Activated T-cell treated with anti-CD3 and anti-CD28 coated beads, Interleukin-2, amount 50 U/mL, for 72 hours (primary cell): ENCODE data around the gene LANCL2. TPM values are rescaled to one million over a fixed set of nuclear protein-coding genes. Genes with fewer than 3 reads are reported as not detected.
"Not testable (repeated sequence)": the region's sequence is repeated elsewhere in the genome, so short reads cannot be mapped to it uniquely, and the experiment has no call there.

ENCODE experiments used
- ATAC-seq, 2 donors: fragments of 150-1000 bp; cut with Tn5 transposase; replicated peaks in 1 of 2; 2 replicates each; pipeline ENCODE4 v1.10.0; 2021; ENCODE audit warnings: moderate library complexity in 2 of 2, mild to moderate bottlenecking in 1 of 2
- DNase-seq, 2 donors: peaks; one replicate each; pipeline ENCODE4 v3.0.0; 2021 to 2022; ENCODE audit warnings: mixed read lengths in 1 of 2
- H3K27ac Mint-ChIP-seq: one replicate; pipeline ENCODE4 v1.8.0; 2022; ENCODE audit warnings: mild to moderate bottlenecking, moderate library complexity, mixed read lengths
- H3K27me3 Mint-ChIP-seq: one replicate; pipeline ENCODE4 v1.8.0; 2022; ENCODE audit warnings: low read depth, mixed read lengths
- H3K36me3 Mint-ChIP-seq, 2 donors: one replicate each; pipeline ENCODE4 v1.8.0; 2022; ENCODE audit warnings: mixed read lengths in 2 of 2, mild to moderate bottlenecking in 1 of 2; ENCODE audit not compliant: insufficient read depth in 2 of 2
- H3K4me1 Mint-ChIP-seq: one replicate; pipeline ENCODE4 v1.8.0; 2022; ENCODE audit warnings: low read depth, mixed read lengths
- H3K4me3 Mint-ChIP-seq, 2 donors: one replicate each; pipeline ENCODE4 v1.8.0; 2022; ENCODE audit warnings: mild to moderate bottlenecking in 2 of 2, mixed read lengths in 2 of 2, moderate library complexity in 2 of 2
- H3K9me3 Mint-ChIP-seq, 2 donors: one replicate each; pipeline ENCODE4 v1.8.0; 2022; ENCODE audit warnings: mixed read lengths in 2 of 2
- total RNA-seq, 2 donors: library from RNA; stranded (reverse); gene quantifications; one replicate each; pipeline ENCODE4 v1.2.3, GENCODE V29; 2022

LANCL2 gene
- total RNA-seq, 2 donors from 2014 or later, result 9.5 to 13.0 TPM

GRCh38 chr7:55397617-55398016, 32.5 kb downstream of the LANCL2 start:
- Mint-ChIP-seq H3K27ac (peak overlapping the region; percentile 22), H3K9me3 (no peaks in the 10 kb centered on the region), H3K4me3 (no peak overlapping the region), H3K4me1 (no peaks in the 10 kb centered on the region), H3K36me3 (no peaks in the 10 kb centered on the region), H3K27me3 (no peaks in the 10 kb centered on the region)
- ATAC-seq, result no peak
- no peak for DNase-seq

- no peaks in the 10 kb centered on the region for H3K27me3 Mint-ChIP-seq
- ATAC-seq, result no peak
- H3K4me3 Mint-ChIP-seq, result no peak overlapping the region
- no peaks in the 10 kb centered on the region for H3K9me3 Mint-ChIP-seq
- DNase-seq, result no peak
- H3K4me1 Mint-ChIP-seq, result no peaks in the 10 kb centered on the region
- H3K36me3 Mint-ChIP-seq, result peaks cover 0 to 3% of the 10 kb centered on the region in 2 donors
- no peak overlapping the region for H3K27ac Mint-ChIP-seq
Measured at GRCh38 chr7:55400191-55400590, 35.1 kb downstream of the LANCL2 start.

- not testable (repeated sequence) for H3K9me3 Mint-ChIP-seq, H3K4me1 Mint-ChIP-seq, H3K4me3 Mint-ChIP-seq, H3K27me3 Mint-ChIP-seq, H3K36me3 Mint-ChIP-seq, DNase-seq, H3K27ac Mint-ChIP-seq, ATAC-seq
Measured at GRCh38 chr7:55402506-55402905, 37.4 kb downstream of the LANCL2 start.

GRCh38 chr7:55405856-55406541, 40.9 kb downstream of the LANCL2 start:
- ATAC-seq (no peak), DNase-seq (no peak)
- Mint-ChIP-seq H3K4me3 (no peak overlapping the region), H3K36me3 (peaks cover 0 to 3% of the 10 kb centered on the region in 2 donors), H3K27ac (no peak overlapping the region), H3K9me3 (no peaks in the 10 kb centered on the region), H3K4me1 (no peaks in the 10 kb centered on the region), H3K27me3 (no peaks in the 10 kb centered on the region)

- Mint-ChIP-seq H3K36me3 (no peaks in the 10 kb centered on the region), H3K4me1 (no peaks in the 10 kb centered on the region), H3K27ac (no peak overlapping the region), H3K4me3 (no peak overlapping the region), H3K9me3 (no peaks in the 10 kb centered on the region), H3K27me3 (no peaks in the 10 kb centered on the region)
- ATAC-seq (no peak), DNase-seq (no peak)
Measured at GRCh38 chr7:55409482-55410225, 44.5 kb downstream of the LANCL2 start.

GRCh38 chr7:55410667-55411239, 45.6 kb downstream of the LANCL2 start:
- no peak for ATAC-seq
- Mint-ChIP-seq H3K27ac (no peak overlapping the region), H3K36me3 (no peaks in the 10 kb centered on the region), H3K4me3 (no peak overlapping the region), H3K9me3 (no peaks in the 10 kb centered on the region), H3K27me3 (no peaks in the 10 kb centered on the region), H3K4me1 (peaks cover 4% of the 10 kb centered on the region)
- DNase-seq, result no peak

GRCh38 chr7:55411844-55412243, 46.7 kb downstream of the LANCL2 start:
- H3K4me1 Mint-ChIP-seq, result peaks cover 4% of the 10 kb centered on the region
- ATAC-seq (no peak), DNase-seq (no peak)
- H3K36me3 Mint-ChIP-seq, result no peaks in the 10 kb centered on the region
- H3K27ac Mint-ChIP-seq, result no peak overlapping the region
- no peaks in the 10 kb centered on the region for H3K27me3 Mint-ChIP-seq
- no peaks in the 10 kb centered on the region for H3K9me3 Mint-ChIP-seq
- no peak overlapping the region for H3K4me3 Mint-ChIP-seq

GRCh38 chr7:55413442-55413841, 48.3 kb downstream of the LANCL2 start:
- no peaks in the 10 kb centered on the region for H3K36me3 Mint-ChIP-seq
- ATAC-seq (no peak), DNase-seq (no peak)
- no peak overlapping the region for H3K27ac Mint-ChIP-seq
- peaks cover 4% of the 10 kb centered on the region for H3K4me1 Mint-ChIP-seq
- H3K4me3 Mint-ChIP-seq, result no peak overlapping the region
- H3K27me3 Mint-ChIP-seq, result no peaks in the 10 kb centered on the region
- no peaks in the 10 kb centered on the region for H3K9me3 Mint-ChIP-seq

GRCh38 chr7:55415173-55415778, 50.1 kb downstream of the LANCL2 start:
- H3K27me3 Mint-ChIP-seq, result no peaks in the 10 kb centered on the region

GRCh38 chr7:55417456-55417855, 52.3 kb downstream of the LANCL2 start:
- not testable (repeated sequence) for H3K4me3 Mint-ChIP-seq, H3K36me3 Mint-ChIP-seq, H3K27ac Mint-ChIP-seq, ATAC-seq, DNase-seq, H3K4me1 Mint-ChIP-seq, H3K9me3 Mint-ChIP-seq, H3K27me3 Mint-ChIP-seq

More at GRCh38 chr7:55415173-55415778, 50.1 kb downstream of the LANCL2 start:
- peaks cover 0 to 2% of the 10 kb centered on the region in 2 donors for H3K36me3 Mint-ChIP-seq
- DNase-seq (peak; percentile 83 to 87), ATAC-seq (peak; percentile 82 to 85)
- no peaks in the 10 kb centered on the region for H3K9me3 Mint-ChIP-seq
- peaks cover 4% of the 10 kb centered on the region for H3K4me1 Mint-ChIP-seq
- no peak overlapping the region for H3K27ac Mint-ChIP-seq
- H3K4me3 Mint-ChIP-seq, result no peak overlapping the region

GRCh38 chr7:55420530-55420929, 55.4 kb downstream of the LANCL2 start:
- Mint-ChIP-seq H3K27me3 (no peaks in the 10 kb centered on the region), H3K36me3 (peaks cover 0 to 2% of the 10 kb centered on the region in 2 donors), H3K27ac (no peak overlapping the region), H3K9me3 (no peaks in the 10 kb centered on the region), H3K4me3 (no peak overlapping the region), H3K4me1 (no peaks in the 10 kb centered on the region)
- DNase-seq (no peak), ATAC-seq (no peak)

- Mint-ChIP-seq H3K36me3 (peaks cover 1 to 13% of the 10 kb centered on the region in 2 donors), H3K27ac (no peak overlapping the region), H3K4me3 (no peak overlapping the region), H3K9me3 (no peaks in the 10 kb centered on the region), H3K27me3 (no peaks in the 10 kb centered on the region), H3K4me1 (peaks cover 21% of the 10 kb centered on the region)
- no peak for DNase-seq
- ATAC-seq, result no peak
Measured at GRCh38 chr7:55423277-55423711, 58.2 kb downstream of the LANCL2 start.

- ATAC-seq, result no peak
- H3K27me3 Mint-ChIP-seq, result no peaks in the 10 kb centered on the region
- no peak overlapping the region for H3K27ac Mint-ChIP-seq
- peaks cover 1 to 13% of the 10 kb centered on the region in 2 donors for H3K36me3 Mint-ChIP-seq
- H3K9me3 Mint-ChIP-seq, result no peaks in the 10 kb centered on the region
- no peak overlapping the region for H3K4me3 Mint-ChIP-seq
- H3K4me1 Mint-ChIP-seq, result peaks cover 21% of the 10 kb centered on the region
- DNase-seq, result no peak
Measured at GRCh38 chr7:55423891-55424290, 58.8 kb downstream of the LANCL2 start.
